Measurements from ENCODE around the gene GPR39.
"Not testable (repeated sequence)": the region's sequence is repeated elsewhere in the genome, so short reads cannot be mapped to it uniquely, and the experiment has no call there.

The GPR39 gene

GRCh38 chr2:132416723-132417395 is at the start of gene GPR39:
GPR39 (plus strand) TSS chr2:132416805.
- no peak for DNase-seq (ENCODE audit: low read depth in 1 of 2, low spot score in 1 of 2)

- DNase-seq (ENCODE audit: low read depth in 1 of 2, low spot score in 1 of 2): no peak
Observed at GRCh38 chr2:132368191-132368590, 48.4 kb upstream of the GPR39 start.

GRCh38 chr2:132372276-132372675 is 44.3 kb upstream of the GPR39 start:
- no peak for DNase-seq (ENCODE audit: low read depth in 1 of 2, low spot score in 1 of 2)

GRCh38 chr2:132373391-132374135 is 43.0 kb upstream of the GPR39 start:
- DNase-seq (ENCODE audit: low read depth in 1 of 2, low spot score in 1 of 2): no peak

- DNase-seq (ENCODE audit: low read depth in 1 of 2, low spot score in 1 of 2): no peak
Observed at GRCh38 chr2:132374151-132374550, 42.5 kb upstream of the GPR39 start.

GRCh38 chr2:132374551-132374950 is 42.1 kb upstream of the GPR39 start:
- no peak for DNase-seq (ENCODE audit: low read depth in 1 of 2, low spot score in 1 of 2)

- no peak for DNase-seq (ENCODE audit: low read depth in 1 of 2, low spot score in 1 of 2)
Observed at GRCh38 chr2:132374961-132375360, 41.6 kb upstream of the GPR39 start.

GRCh38 chr2:132381376-132381775 is 35.2 kb upstream of the GPR39 start:
- DNase-seq (ENCODE audit: low read depth in 1 of 2, low spot score in 1 of 2): no peak

- DNase-seq (ENCODE audit: low read depth in 1 of 2, low spot score in 1 of 2): no peak
Observed at GRCh38 chr2:132383956-132384355, 32.6 kb upstream of the GPR39 start.

GRCh38 chr2:132384491-132385151 is 32.0 kb upstream of the GPR39 start:
- DNase-seq (ENCODE audit: low read depth in 1 of 2, low spot score in 1 of 2): no peak

- DNase-seq (ENCODE audit: low read depth in 1 of 2, low spot score in 1 of 2): no peak
Observed at GRCh38 chr2:132387126-132387525, 29.5 kb upstream of the GPR39 start.

GRCh38 chr2:132390076-132390475 is 26.5 kb upstream of the GPR39 start:
- DNase-seq (ENCODE audit: low read depth in 1 of 2, low spot score in 1 of 2): no peak

- no peak for DNase-seq (ENCODE audit: low read depth in 1 of 2, low spot score in 1 of 2)
Observed at GRCh38 chr2:132391378-132391777, 25.2 kb upstream of the GPR39 start.

GRCh38 chr2:132392221-132392620 is 24.4 kb upstream of the GPR39 start:
- no peak for DNase-seq (ENCODE audit: low read depth in 1 of 2, low spot score in 1 of 2)

GRCh38 chr2:132392879-132393278 is 23.7 kb upstream of the GPR39 start:
- no peak for DNase-seq (ENCODE audit: low read depth in 1 of 2, low spot score in 1 of 2)

- not testable (repeated sequence) for DNase-seq (ENCODE audit: low read depth in 1 of 2, low spot score in 1 of 2)
Observed at GRCh38 chr2:132397042-132397441, 19.6 kb upstream of the GPR39 start.

- no peak for DNase-seq (ENCODE audit: low read depth in 1 of 2, low spot score in 1 of 2)
Observed at GRCh38 chr2:132400169-132400900, 16.3 kb upstream of the GPR39 start.

GRCh38 chr2:132400901-132401240 is 15.7 kb upstream of the GPR39 start:
- DNase-seq (ENCODE audit: low read depth in 1 of 2, low spot score in 1 of 2): no peak

- DNase-seq (ENCODE audit: low read depth in 1 of 2, low spot score in 1 of 2): no peak
Observed at GRCh38 chr2:132401326-132401725, 15.3 kb upstream of the GPR39 start.

- no peak for DNase-seq (ENCODE audit: low read depth in 1 of 2, low spot score in 1 of 2)
Observed at GRCh38 chr2:132403146-132403545, 13.5 kb upstream of the GPR39 start.

- DNase-seq (ENCODE audit: low read depth in 1 of 2, low spot score in 1 of 2): no peak
Observed at GRCh38 chr2:132404056-132404455, 12.5 kb upstream of the GPR39 start.

- no peak for DNase-seq (ENCODE audit: low read depth in 1 of 2, low spot score in 1 of 2)
Observed at GRCh38 chr2:132407784-132408183, 8.8 kb upstream of the GPR39 start.
